GM19463 (cell line): Measurements from ENCODE around the gene GGT6.

ENCODE experiments used
- ATAC-seq: cut with Tn5 transposase; IDR thresholded peaks from one replicate; pipeline ENCODE4 v1.9.1; 2021; ENCODE audit warnings: mild to moderate bottlenecking, moderate library complexity; ENCODE audit not compliant: unreplicated experiment

Gene GGT6

DNA sequence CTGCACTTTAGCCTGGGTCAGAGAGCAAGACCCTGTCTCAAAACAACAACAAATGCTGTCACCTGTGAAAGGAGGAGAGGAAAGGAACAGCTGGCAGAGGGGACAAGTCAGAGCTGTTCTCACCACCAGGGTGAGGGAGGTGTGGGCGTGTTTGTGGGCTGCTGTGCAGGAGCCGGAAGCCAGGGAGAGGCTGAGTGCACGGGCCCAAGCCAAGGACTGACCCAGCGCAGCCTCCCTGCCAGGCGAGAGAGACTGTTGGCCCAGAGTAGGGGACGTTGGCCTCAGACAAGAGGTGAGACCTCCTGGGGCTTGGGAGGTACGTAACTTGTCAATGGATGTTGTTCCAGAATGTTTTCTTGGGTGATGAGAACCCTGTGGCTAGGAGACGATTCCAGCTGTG is 51.0 kb downstream of the GGT6 start:
- no peak for ATAC-seq

DNA sequence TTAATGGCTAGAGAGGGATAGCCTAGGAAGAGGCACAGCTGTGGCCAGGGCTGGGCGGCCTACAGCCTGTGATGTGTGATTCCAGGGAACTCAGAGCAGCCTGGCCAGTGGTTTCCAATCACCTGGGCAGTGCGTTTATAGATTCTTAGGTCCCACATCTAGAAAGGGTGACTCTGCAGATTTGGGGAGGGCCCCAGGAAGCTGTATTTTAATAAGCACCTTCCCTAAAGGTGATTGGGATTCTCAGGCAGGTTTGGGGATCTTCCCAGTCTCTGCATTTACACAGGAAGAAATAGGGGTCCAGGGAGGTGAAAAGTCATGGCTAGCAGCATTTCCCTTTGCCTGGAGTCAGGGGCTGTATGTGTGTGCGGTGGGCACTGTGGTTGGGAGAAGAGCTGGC is 52.2 kb downstream of the GGT6 start:
- ATAC-seq, result no peak

DNA sequence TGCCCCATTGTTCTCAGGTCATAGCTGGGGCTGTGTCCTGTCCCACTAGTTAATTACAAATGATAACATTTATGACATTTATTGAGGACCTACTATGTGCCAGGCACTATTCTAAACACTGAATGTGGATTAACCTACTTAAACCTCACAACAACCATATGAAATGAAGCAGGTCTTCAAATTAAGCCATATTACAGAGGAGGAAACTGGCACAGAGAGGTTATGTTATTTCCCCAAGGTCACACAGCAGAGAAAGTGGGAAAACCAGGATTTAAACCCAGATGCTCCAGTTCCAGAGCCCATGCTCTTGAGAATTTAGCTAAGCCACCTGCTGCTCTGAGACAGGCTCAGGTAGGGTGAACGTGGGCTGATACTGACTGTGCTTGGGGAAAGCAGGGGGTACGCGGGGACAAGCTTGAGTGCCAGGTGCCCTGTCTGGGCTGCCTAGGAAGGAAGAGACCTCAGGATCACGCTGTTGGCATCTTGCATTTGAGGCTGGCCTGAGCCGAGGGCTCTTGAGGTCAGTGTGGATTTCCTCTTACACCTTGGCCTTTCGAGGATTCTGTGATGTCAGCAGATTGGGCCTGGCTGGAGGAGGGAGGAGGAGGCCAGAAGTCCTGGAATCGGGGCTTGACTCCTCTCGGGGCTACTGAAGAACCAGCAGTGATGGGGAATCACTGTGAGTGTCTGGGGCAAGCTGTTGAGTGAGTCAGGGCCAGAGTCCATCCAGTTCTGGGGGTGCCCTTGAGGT is 52.8 kb downstream of the GGT6 start:
- ATAC-seq, result no peak
